Activated T-cell treated with anti-CD3 and anti-CD28 coated beads for 48 hours (primary cell): ENCODE measurements around the gene NCOR2.

Experiments used
- DNase-seq: peaks from one replicate; pipeline ENCODE4 v3.0.0-alpha.2; 2020; ENCODE audit warnings: low read depth

NCOR2 gene

DNA sequence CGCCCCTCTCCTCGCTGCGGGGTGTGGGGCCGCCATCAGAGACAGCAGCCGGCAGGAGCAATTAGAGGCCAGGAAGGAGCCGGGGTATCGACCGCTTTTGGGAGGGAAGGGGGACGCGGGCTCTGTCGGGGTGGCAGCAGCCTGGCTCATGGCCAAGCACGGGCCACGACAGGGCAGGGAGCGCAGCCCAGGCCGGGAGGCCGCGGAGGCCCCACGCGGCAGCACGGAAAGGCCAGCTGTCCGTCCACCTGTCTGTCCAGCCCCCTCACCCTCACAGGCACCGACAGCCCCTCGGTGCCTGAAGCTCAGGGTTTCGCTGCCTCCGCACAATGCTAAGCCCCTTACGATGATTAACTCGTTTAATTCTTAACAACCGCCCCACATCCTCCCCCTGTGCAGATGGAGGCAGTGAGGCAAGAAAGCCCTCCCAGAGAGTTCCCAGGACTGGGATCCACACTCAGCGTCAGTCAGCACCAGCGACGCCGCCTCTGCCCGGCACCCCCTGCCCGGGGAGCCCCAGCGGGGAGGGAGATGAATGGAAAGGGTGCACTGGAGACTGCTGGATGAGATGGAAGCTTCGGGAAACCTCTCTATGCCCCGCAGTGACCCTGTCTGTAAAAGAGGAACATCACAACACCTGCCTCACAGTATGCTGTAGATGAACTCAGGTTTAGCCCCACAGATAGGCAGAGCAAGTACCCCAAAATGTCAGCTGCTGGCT, 23.7 kb downstream of the NCOR2 start:
- no peak for DNase-seq

GRCh38 chr12:124543052-124543589, 24.3 kb downstream of the NCOR2 start:
- DNase-seq, result no peak

- no peak for DNase-seq
These were observed 25.1 kb downstream of the NCOR2 start for GRCh38 chr12:124542021-124542949.

DNA sequence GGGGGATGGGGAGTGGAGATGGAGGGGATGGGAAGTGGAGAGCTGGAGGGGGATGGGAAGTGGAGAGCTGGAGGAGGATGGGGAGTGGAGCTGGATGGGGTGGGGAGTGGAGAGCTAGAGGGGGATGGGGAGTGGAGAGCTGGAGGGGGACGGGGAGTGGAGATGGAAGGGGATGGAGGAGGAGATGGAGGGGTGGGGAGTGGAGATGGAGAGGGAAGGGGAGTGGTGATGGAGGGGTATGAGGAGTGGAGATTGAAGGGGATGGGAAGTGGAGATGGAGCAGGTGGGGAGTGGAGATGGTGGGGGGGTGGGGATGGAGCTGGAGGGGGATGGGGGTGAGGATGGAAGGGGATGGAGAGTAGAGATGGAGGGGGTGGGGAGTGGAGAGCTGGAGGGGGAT, 26.1 kb downstream of the NCOR2 start:
- no peak for DNase-seq

GRCh38 chr12:124539084-124540041, 28.0 kb downstream of the NCOR2 start:
- no peak for DNase-seq

GRCh38 chr12:124538194-124539082, 29.0 kb downstream of the NCOR2 start:
- no peak for DNase-seq

- no peak for DNase-seq
These were observed 29.8 kb downstream of the NCOR2 start for GRCh38 chr12:124537525-124538193.

DNA sequence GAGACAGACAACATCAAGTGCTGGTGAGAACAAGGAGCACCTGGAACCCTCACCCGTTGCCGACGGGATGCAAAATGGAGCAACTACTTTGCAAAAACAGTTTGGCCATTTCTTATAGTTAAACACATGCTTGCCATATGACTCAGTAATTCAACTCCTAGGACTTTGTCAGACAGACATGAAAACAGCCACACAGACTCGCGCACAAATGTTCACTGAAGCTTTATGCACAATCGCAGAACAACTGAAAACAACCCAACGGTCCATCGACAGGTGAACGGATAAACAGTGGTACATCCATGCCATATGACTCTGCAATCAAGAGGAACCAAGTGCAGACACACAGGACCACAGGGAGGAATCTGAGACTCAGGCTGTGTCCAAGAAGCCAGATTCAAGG, 30.8 kb downstream of the NCOR2 start:
- DNase-seq, result no peak

GRCh38 chr12:124534776-124535740, 32.4 kb downstream of the NCOR2 start:
- DNase-seq, result no peak

DNA sequence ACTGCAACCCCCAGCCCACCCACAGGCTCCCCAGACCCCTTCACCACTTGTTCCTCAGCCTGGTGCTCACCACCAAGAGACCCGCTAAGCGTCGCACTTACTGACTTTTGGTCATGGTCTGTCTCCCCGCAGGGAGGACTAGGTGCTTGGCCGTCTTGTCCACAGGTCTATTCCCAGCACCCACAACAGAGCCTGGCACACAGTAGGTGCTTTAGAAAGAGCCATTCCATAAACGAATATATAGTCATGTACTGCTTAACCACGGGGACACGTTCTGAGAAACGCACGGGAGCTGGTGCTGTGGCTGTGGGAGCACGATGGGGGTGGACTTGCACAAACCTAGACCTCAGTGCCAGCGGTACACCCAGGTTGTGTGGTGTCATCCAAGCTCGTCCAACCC, 34.0 kb downstream of the NCOR2 start:
- no peak for DNase-seq

GRCh38 chr12:124532967-124533366, 34.4 kb downstream of the NCOR2 start:
- no peak for DNase-seq

- DNase-seq, result no peak
These were observed 35.1 kb downstream of the NCOR2 start for GRCh38 chr12:124532331-124532750.

DNA sequence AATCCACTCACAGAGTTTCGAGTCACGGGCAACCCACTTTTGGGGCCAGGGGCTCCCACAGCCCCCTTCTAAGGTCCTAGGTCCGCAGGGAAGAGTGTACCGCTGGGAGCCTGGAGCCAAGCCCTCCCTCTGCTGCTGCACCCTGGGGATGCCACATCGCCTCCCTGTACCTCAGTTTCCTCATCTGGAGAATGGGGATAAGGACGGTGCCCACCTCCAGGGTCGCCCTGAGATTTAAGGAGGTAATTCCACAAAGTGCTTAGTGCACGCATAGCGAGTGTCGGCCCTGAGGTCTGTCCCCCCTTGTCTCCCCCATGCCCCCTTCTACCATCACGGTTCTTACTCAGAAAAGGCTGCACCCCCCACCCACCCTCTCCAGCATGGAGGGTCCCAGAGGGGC, 35.5 kb downstream of the NCOR2 start:
- DNase-seq, result no peak

GRCh38 chr12:124531281-124531745, 36.1 kb downstream of the NCOR2 start:
- no peak for DNase-seq

- no peak for DNase-seq
These were observed 36.7 kb downstream of the NCOR2 start for GRCh38 chr12:124530637-124531263.

DNA sequence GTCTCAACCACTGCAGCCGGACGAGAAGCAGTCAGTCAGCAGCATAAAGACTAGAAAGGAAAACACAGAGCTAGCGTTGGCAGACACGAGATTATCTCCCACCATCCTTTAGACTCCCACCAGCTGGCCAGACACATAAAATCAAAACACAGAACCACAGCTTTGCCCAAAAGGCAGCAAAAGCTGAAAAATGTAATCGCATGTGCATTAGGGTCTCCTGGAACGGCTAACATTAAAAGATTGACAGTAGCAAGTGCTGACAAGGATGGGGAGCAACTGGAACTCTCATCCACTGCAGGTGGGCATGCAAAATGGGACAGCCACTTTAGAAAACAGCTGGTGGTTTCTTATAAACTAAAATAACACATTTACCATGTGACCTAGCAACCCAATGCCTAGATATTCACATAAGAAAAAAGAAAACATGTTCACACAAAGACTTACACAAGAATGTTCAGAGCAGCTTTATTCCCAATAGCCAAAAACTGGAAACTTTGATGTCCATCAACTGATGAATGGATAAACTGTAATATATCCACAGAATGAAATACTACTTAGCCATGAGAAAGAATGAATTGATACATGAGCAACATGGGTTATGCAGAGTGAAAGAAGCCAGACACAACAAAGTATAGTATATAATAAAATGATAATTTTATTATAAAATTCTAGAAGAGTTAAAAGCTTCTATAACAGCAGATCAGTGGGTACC, 37.7 kb downstream of the NCOR2 start:
- DNase-seq, result no peak

- no peak for DNase-seq
These were observed 39.4 kb downstream of the NCOR2 start for GRCh38 chr12:124527861-124528561.
